Measurements from ENCODE around the gene MRPL49. TPM values are rescaled to one million over a fixed set of nuclear protein-coding genes. Genes with fewer than 3 reads are reported as not detected.
A peak's percentile ranks its signal among the peaks of the same experiment; 100 is the strongest.

Gene MRPL49
- total and polyA plus RNA-seq, 2 experiments from 2014 or later = 27.7 to 61.9 TPM

- TF ChIP-seq CREB1 (CRISPR knock-in tag; IDR thresholded peaks at IDR 0.05; ENCODE audit: low read depth) (no peak), ZNF462 (CRISPR knock-in tag; IDR thresholded peaks at IDR 0.05) (no peak), STAT1 (IDR thresholded peaks at IDR 0.05; ENCODE audit: unreplicated experiment) (no peak), ZNF331 (CRISPR knock-in tag; IDR thresholded peaks at IDR 0.05; ENCODE audit: low read depth) (no peak), JUNB (IDR thresholded peaks at IDR 0.05; ENCODE audit: unreplicated experiment) (no peak), NANOG (IDR thresholded peaks at IDR 0.05; ENCODE audit: borderline replicate concordance) (no peak), EZH2phosphoT487 (IDR thresholded peaks at IDR 0.05; ENCODE audit: unreplicated experiment) (no peak), REST (IDR thresholded peaks at IDR 0.05; ENCODE audit: unreplicated experiment) (no peak), POLR2AphosphoS5 (IDR thresholded peaks at IDR 0.05; ENCODE audit: low read depth) (no peak)
- Mint-ChIP-seq H3K4me3 (0 out of 3 replicates have a peak overlapping the region, but pooled peaks have one; percentile 96), H3K27ac (no peak overlapping the region), H3K9me3 (peaks cover 2% of the 10 kb centered on the region; the same call in 2 of the 3 replicates), H3K36me3 (ENCODE audit: low read depth) (peaks cover 43% of the 10 kb centered on the region), H3K4me1 (peaks cover 33% of the 10 kb centered on the region), H3K27me3 (ENCODE audit: insufficient read depth, low read depth, poor library complexity) (peaks cover 52% of the 10 kb centered on the region)
- peaks cover 9% of the 10 kb centered on the region for H3K79me2 ChIP-seq (replicated peaks; ENCODE audit: insufficient read depth)
- peaks cover 4% of the 10 kb centered on the region; the same call in 1 of the 2 replicates for H3K36me3 ChIP-seq (ENCODE audit: insufficient read depth)
- H2AFZ ChIP-seq = no peak overlapping the region
- ATAC-seq (no peak), DNase-seq (ENCODE audit: low spot score) (no peak)
- no peak overlapping the region for H3K4me2 ChIP-seq
- H3K4me3 ChIP-seq = no peak overlapping the region
- peaks cover 31% of the 10 kb centered on the region for H3F3A ChIP-seq (replicated peaks; ENCODE audit: low read depth)
- no peak overlapping the region for H3K27ac ChIP-seq (ENCODE audit: low read depth)
- peaks cover 5% of the 10 kb centered on the region; the same call in 1 of the 2 replicates for H4K20me1 ChIP-seq (replicated peaks; ENCODE audit: insufficient read depth)
- no peaks in the 10 kb centered on the region for H3K9me2 ChIP-seq (ENCODE audit: insufficient read depth)
- no peaks in the 10 kb centered on the region for H3K27me3 ChIP-seq (ENCODE audit: insufficient read depth)
- peaks cover 13% of the 10 kb centered on the region for H3K4me1 ChIP-seq (ENCODE audit: insufficient read depth)
These were observed 7.5 kb upstream of the MRPL49 start for GRCh38 chr11:65114538-65115171.
